ENCODE measurements around the gene MYOG. TPM values are rescaled to one million over a fixed set of nuclear protein-coding genes. Genes with fewer than 3 reads are reported as not detected.

MYOG gene
- total and polyA plus RNA-seq, 2 donors (not counting 1 experiment from before 2014, with no cell fraction given) = not detected

DNA sequence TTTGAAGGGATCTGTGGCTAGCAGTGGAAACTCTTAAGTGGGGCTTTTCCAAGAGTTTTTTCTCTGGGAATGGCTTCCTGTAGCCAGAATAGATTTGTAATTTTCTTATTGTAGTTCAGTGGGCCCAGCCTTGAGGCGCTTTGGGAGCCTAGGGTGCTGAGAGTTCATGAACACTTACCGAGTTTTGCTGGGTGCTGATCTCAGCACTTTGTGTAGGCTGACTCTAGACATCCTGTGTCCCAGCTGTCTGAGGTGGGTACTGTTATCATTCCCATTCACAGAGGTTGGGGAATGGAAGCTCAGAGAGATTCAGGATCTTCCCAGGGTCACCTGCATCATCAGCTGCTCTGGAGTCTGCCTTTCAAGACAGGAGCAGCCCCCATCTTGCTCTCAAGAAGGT lies 52.5 kb downstream of the MYOG start:
- Histone ChIP-seq H3K9me3 (ENCODE audit: control extremely low read depth in 1 of 3, control insufficient read depth in 2 of 3, insufficient read depth in 1 of 3, low read length in 2 of 3) (no peaks in the 10 kb centered on the region), H3K27ac (ENCODE audit: low read length in 2 of 2) (no peak overlapping the region), H3K79me2 (ENCODE audit: control insufficient read depth, insufficient read depth, low read length) (no peaks in the 10 kb centered on the region), H3K36me3 (replicated peaks in 1 of 2; ENCODE audit: control extremely low read depth in 1 of 2, control insufficient read depth in 1 of 2, extremely low read depth in 1 of 2, insufficient read depth in 2 of 2, low read length in 1 of 2) (no peaks in the 10 kb centered on the region), H3K4me2 (replicated peaks; ENCODE audit: low read depth, low read length, poor library complexity, severe bottlenecking) (no peak overlapping the region), H2AFZ (ENCODE audit: insufficient read depth, low read depth, low read length, poor library complexity, severe bottlenecking) (no peak overlapping the region), H3K27me3 (replicated peaks in 1 of 4; ENCODE audit: control extremely low read depth in 1 of 4, control insufficient read depth in 3 of 4, insufficient read depth in 4 of 4, low read length in 3 of 4) (peaks cover 0 to 6% (median 0%) of the 10 kb centered on the region in 4 experiments), H3K9ac (ENCODE audit: low read length) (no peak overlapping the region), H4K20me1 (ENCODE audit: control insufficient read depth, insufficient read depth, low read length, poor library complexity, severe bottlenecking) (no peaks in the 10 kb centered on the region), H3K4me1 (ENCODE audit: control insufficient read depth in 2 of 2, insufficient read depth in 2 of 2, low read length in 2 of 2) (peaks cover 0 to 2% of the 10 kb centered on the region in 2 donors), H3K4me3 (ENCODE audit: control extremely low read depth in 1 of 5, extremely low read depth in 1 of 5, insufficient read depth in 1 of 5, low read depth in 2 of 5, low read length in 4 of 5) (no peak overlapping the region)
- 78% methylated on average over 2 of the region's 2 CpGs for WGBS (ENCODE audit: insufficient coverage)
- Mint-ChIP-seq H3K27me3 (peaks cover 7% of the 10 kb centered on the region), H3K4me3 (no peak overlapping the region), H3K9me3 (ENCODE audit: insufficient read depth) (no peaks in the 10 kb centered on the region), H3K4me1 (no peaks in the 10 kb centered on the region), H3K27ac (no peak overlapping the region)
- ATAC-seq (ENCODE audit: low read depth) = no peak
- intact Hi-C loops (cut with micrococcal nuclease) = no loop called here
- ChIA-PET POLR2A (no interaction called here), CTCF (no interaction called here)
- TF ChIP-seq, protein P1, sequence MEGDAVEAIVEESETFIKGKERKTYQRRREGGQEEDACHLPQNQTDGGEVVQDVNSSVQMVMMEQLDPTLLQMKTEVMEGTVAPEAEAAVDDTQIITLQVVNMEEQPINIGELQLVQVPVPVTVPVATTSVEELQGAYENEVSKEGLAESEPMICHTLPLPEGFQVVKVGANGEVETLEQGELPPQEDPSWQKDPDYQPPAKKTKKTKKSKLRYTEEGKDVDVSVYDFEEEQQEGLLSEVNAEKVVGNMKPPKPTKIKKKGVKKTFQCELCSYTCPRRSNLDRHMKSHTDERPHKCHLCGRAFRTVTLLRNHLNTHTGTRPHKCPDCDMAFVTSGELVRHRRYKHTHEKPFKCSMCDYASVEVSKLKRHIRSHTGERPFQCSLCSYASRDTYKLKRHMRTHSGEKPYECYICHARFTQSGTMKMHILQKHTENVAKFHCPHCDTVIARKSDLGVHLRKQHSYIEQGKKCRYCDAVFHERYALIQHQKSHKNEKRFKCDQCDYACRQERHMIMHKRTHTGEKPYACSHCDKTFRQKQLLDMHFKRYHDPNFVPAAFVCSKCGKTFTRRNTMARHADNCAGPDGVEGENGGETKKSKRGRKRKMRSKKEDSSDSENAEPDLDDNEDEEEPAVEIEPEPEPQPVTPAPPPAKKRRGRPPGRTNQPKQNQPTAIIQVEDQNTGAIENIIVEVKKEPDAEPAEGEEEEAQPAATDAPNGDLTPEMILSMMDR (IDR thresholded peaks at IDR 0.05) = no peak
- no peak for TF ChIP-seq EZH2 (IDR thresholded peaks at IDR 0.05; ENCODE audit: borderline replicate concordance, insufficient read depth, low read depth, low read length, poor library complexity, severe bottlenecking)
- DNase-seq = no peak

Other genes starting within 250 kb of the MYOG start
- 14.2 and 16.5 TPM in 2 replicates for gene RABIF, start 196.9 kb downstream of the MYOG start, total RNA-seq
- 8.1 and 8.2 TPM in 2 replicates for gene RABIF, start 196.9 kb downstream of the MYOG start, polyA plus RNA-seq
- gene KLHL12, start 158.8 kb downstream of the MYOG start, total RNA-seq = 25.5 and 26.1 TPM in 2 replicates
- gene KLHL12, start 158.8 kb downstream of the MYOG start, polyA plus RNA-seq = 14.6 and 21.0 TPM in 2 replicates
- 44.2 and 46.6 TPM in 2 replicates for gene ADIPOR1, start 127.7 kb downstream of the MYOG start, total RNA-seq
- gene ADIPOR1, start 127.7 kb downstream of the MYOG start, polyA plus RNA-seq = 49.5 and 67.5 TPM in 2 replicates
- 32.6 and 33.6 TPM in 2 replicates for gene CYB5R1, start 118.8 kb downstream of the MYOG start, total RNA-seq
- 30.4 and 37.3 TPM in 2 replicates for gene CYB5R1, start 118.8 kb downstream of the MYOG start, polyA plus RNA-seq
- gene TMEM183A, start 78.6 kb downstream of the MYOG start, total RNA-seq = 64.8 and 65.2 TPM in 2 replicates
- 61.2 and 103 TPM in 2 replicates for gene TMEM183A, start 78.6 kb downstream of the MYOG start, polyA plus RNA-seq
- gene PPFIA4, start 59.5 kb downstream of the MYOG start, total RNA-seq = 0.62 and 0.75 TPM in 2 replicates
- gene PPFIA4, start 59.5 kb downstream of the MYOG start, polyA plus RNA-seq = 0.09 and 0.30 TPM in 2 replicates
- gene ADORA1, start 41.7 kb upstream of the MYOG start, total RNA-seq = not detected in 2 replicates
- not detected in 2 replicates for gene ADORA1, start 41.7 kb upstream of the MYOG start, polyA plus RNA-seq
- not detected in 2 replicates for gene MYBPH, start 89.8 kb upstream of the MYOG start, total RNA-seq
- gene MYBPH, start 89.8 kb upstream of the MYOG start, polyA plus RNA-seq = not detected in 2 replicates
- gene CHI3L1, start 100.7 kb upstream of the MYOG start, total RNA-seq = 0.15 TPM in 1 of 2 replicates, not detected in the other
- not detected in 2 replicates for gene CHI3L1, start 100.7 kb upstream of the MYOG start, polyA plus RNA-seq
- 8.2 and 11.9 TPM in 2 replicates for gene CHIT1, start 143.7 kb upstream of the MYOG start, total RNA-seq
- 2.0 and 4.8 TPM in 2 replicates for gene CHIT1, start 143.7 kb upstream of the MYOG start, polyA plus RNA-seq
- 505 and 508 TPM in 2 replicates for gene BTG2, start 219.5 kb upstream of the MYOG start, total RNA-seq
- 300 and 778 TPM in 2 replicates for gene BTG2, start 219.5 kb upstream of the MYOG start, polyA plus RNA-seq